Mesenchymal stem cell (in vitro differentiated cells and primary cell): Measurements from ENCODE around the gene POU4F1.

Experiments used
- DNase-seq: peaks from one replicate; pipeline ENCODE4 v3.0.0-alpha.2; 2013
- H2AFZ ChIP-seq: one replicate; pipeline ENCODE4 v1.6.1; 2013; ENCODE audit warnings: low read depth, mild to moderate bottlenecking, control low read depth, inconsistent platforms, low read length, moderate library complexity
- H2AK5ac ChIP-seq: 2 replicates; pipeline ENCODE4 v1.6.1; 2013; ENCODE audit warnings: low read length, moderate library complexity, mild to moderate bottlenecking, inconsistent platforms; ENCODE audit not compliant: severe bottlenecking
- H2BK120ac ChIP-seq: one replicate; pipeline ENCODE4 v1.6.1; 2013; ENCODE audit warnings: low read depth, mild to moderate bottlenecking, inconsistent platforms, low read length, moderate library complexity
- H2BK12ac ChIP-seq, 2 experiments: one replicate each; pipeline ENCODE4 v1.6.1; 2013; ENCODE audit warnings: inconsistent platforms in 2 of 2, low read length in 2 of 2, mild to moderate bottlenecking in 2 of 2, moderate library complexity in 2 of 2, control low read depth in 1 of 2
- H2BK15ac ChIP-seq: one replicate; pipeline ENCODE4 v1.6.1; 2013; ENCODE audit warnings: mild to moderate bottlenecking, low read depth, inconsistent platforms; ENCODE audit not compliant: poor library complexity, severe bottlenecking
- H2BK5ac ChIP-seq: 2 replicates; pipeline ENCODE4 v1.6.1; 2013; ENCODE audit warnings: low read depth, mild to moderate bottlenecking, low read length, control low read depth, inconsistent platforms; ENCODE audit not compliant: poor library complexity, severe bottlenecking
- H3K14ac ChIP-seq, 2 experiments: one replicate each; pipeline ENCODE4 v1.6.1; 2013; ENCODE audit warnings: inconsistent platforms in 2 of 2, low read length in 2 of 2, control low read depth in 1 of 2, mild to moderate bottlenecking in 1 of 2, moderate library complexity in 1 of 2
- H3K18ac ChIP-seq, 2 experiments: one replicate each; pipeline ENCODE4 v1.6.1; 2013; ENCODE audit warnings: inconsistent platforms in 2 of 2, low read length in 2 of 2, control low read depth in 1 of 2, low read depth in 1 of 2, mild to moderate bottlenecking in 1 of 2
- H3K23ac ChIP-seq, 2 experiments: one replicate each; pipeline ENCODE4 v1.6.1; 2013; ENCODE audit warnings: inconsistent platforms in 2 of 2, low read length in 2 of 2, mild to moderate bottlenecking in 2 of 2, moderate library complexity in 2 of 2, control low read depth in 1 of 2
- H3K27ac ChIP-seq: 2 replicates; pipeline ENCODE4 v1.5.1; 2013; ENCODE audit warnings: mild to moderate bottlenecking, moderate library complexity, low read length, control low read depth, inconsistent platforms; ENCODE audit not compliant: poor library complexity, severe bottlenecking
- H3K27me3 ChIP-seq, 2 experiments: 2 replicates each; pipeline versions ENCODE4 v1.6.1 to v1.7.0; 2013; ENCODE audit warnings: low read length in 2 of 2, mild to moderate bottlenecking in 2 of 2, moderate library complexity in 2 of 2, control low read depth in 1 of 2, inconsistent platforms in 1 of 2; ENCODE audit not compliant: control insufficient read depth in 1 of 2, insufficient read depth in 1 of 2
- H3K36me3 ChIP-seq, 2 experiments: 2 replicates each; pipeline versions ENCODE4 v1.6.1 to v1.7.0; 2013; ENCODE audit warnings: low read length in 2 of 2, control low read depth in 1 of 2, inconsistent platforms in 1 of 2, low read depth in 1 of 2, mild to moderate bottlenecking in 1 of 2; ENCODE audit not compliant: insufficient read depth in 2 of 2, control insufficient read depth in 1 of 2
- H3K4ac ChIP-seq, 2 experiments: one replicate each; pipeline ENCODE4 v1.6.1; 2013; ENCODE audit warnings: inconsistent platforms in 2 of 2, low read length in 2 of 2, mild to moderate bottlenecking in 2 of 2, moderate library complexity in 2 of 2, control low read depth in 1 of 2, low read depth in 1 of 2
- H3K4me1 ChIP-seq: 2 replicates; pipeline ENCODE4 v1.6.1; 2013; ENCODE audit warnings: low read depth, low read length, control low read depth; ENCODE audit not compliant: control insufficient read depth, insufficient read depth
- H3K4me2 ChIP-seq: 2 replicates; pipeline ENCODE4 v1.6.1; 2013; ENCODE audit warnings: low read length, mild to moderate bottlenecking, inconsistent platforms; ENCODE audit not compliant: poor library complexity, severe bottlenecking
- H3K4me3 ChIP-seq, 2 experiments: 2 replicates each; pipeline versions ENCODE4 v1.5.1 to v1.7.0; 2013; ENCODE audit warnings: low read length in 2 of 2, mild to moderate bottlenecking in 2 of 2, control low read depth in 1 of 2, low read depth in 1 of 2; ENCODE audit not compliant: insufficient read depth in 1 of 2
- H3K79me1 ChIP-seq: replicated peaks from 2 replicates; pipeline ENCODE4 v1.6.1; 2013; ENCODE audit warnings: mild to moderate bottlenecking, control low read depth, low read length, inconsistent platforms; ENCODE audit not compliant: poor library complexity, severe bottlenecking
- H3K9ac ChIP-seq: 2 replicates; pipeline ENCODE4 v1.7.0; 2013; ENCODE audit warnings: mild to moderate bottlenecking, low read length, moderate library complexity
- H3K9me3 ChIP-seq: 2 replicates; pipeline ENCODE4 v1.7.0; 2013; ENCODE audit warnings: mild to moderate bottlenecking, low read length; ENCODE audit not compliant: control insufficient read depth
- H4K8ac ChIP-seq: one replicate; pipeline ENCODE4 v1.6.1; 2013; ENCODE audit warnings: inconsistent platforms, mild to moderate bottlenecking, low read length, moderate library complexity
- H4K91ac ChIP-seq: one replicate; pipeline ENCODE4 v1.6.1; 2013; ENCODE audit warnings: mild to moderate bottlenecking, low read length, inconsistent platforms
- WGBS: methylation state at CpG from one replicate; pipeline ENCODE4 v1.1.7; 2013; ENCODE audit warnings: mixed read lengths; 5-methylcytosine and 5-hydroxymethylcytosine counted together

The POU4F1 gene

DNA sequence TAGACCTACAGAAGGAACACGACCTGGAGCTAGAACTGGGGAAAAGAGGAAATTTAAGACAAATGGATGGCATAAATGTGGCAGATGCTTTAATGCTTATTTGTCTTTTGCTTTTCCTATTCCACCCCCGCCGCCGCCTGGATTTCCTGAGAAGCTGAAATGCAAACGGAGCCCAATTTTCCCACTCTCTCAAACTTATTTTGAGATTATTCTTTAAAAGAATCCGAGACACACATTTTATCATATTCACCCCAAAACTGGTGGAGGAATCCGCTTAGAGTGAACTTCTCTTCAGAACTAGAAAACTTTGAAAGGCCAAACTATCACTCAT is 5.8 kb downstream of the POU4F1 start:
- Histone ChIP-seq H2BK15ac (no peak overlapping the region), H3K14ac (no peak overlapping the region), H4K8ac (no peak overlapping the region), H3K36me3 (no peaks in the 10 kb centered on the region), H3K4me2 (no peak overlapping the region), H3K9ac (no peak overlapping the region), H3K27ac (no peak overlapping the region), H3K27me3 (peaks cover 92 to 96% of the 10 kb centered on the region in 2 experiments), H2AFZ (no peak overlapping the region), H3K4me1 (peaks cover 27% of the 10 kb centered on the region), H2BK120ac (no peak overlapping the region), H2AK5ac (no peak overlapping the region), H2BK12ac (no peak overlapping the region), H3K9me3 (peaks cover 3% of the 10 kb centered on the region), H3K4ac (no peak overlapping the region), H3K79me1 (no peaks in the 10 kb centered on the region), H3K23ac (no peak overlapping the region), H3K18ac (no peak overlapping the region), H3K4me3 (no peak overlapping the region), H4K91ac (no peak overlapping the region), H2BK5ac (no peak overlapping the region)
- 0% methylated on average over 7 of the region's 7 CpGs for WGBS
- no peak for DNase-seq

GRCh38 chr13:78596736-78597601 is 6.4 kb downstream of the POU4F1 start:
- no peaks in the 10 kb centered on the region for H3K36me3 ChIP-seq
- no peak overlapping the region for H4K91ac ChIP-seq
- no peak overlapping the region for H2AFZ ChIP-seq
- DNase-seq, result no peak
- H3K4me1 ChIP-seq, result peaks cover 23% of the 10 kb centered on the region
- H3K27ac ChIP-seq, result no peak overlapping the region
- H3K9ac ChIP-seq, result no peak overlapping the region
- no peak overlapping the region for H3K18ac ChIP-seq
- no peaks in the 10 kb centered on the region for H3K79me1 ChIP-seq
- no peak overlapping the region for H2BK15ac ChIP-seq
- H3K27me3 ChIP-seq, result peaks cover 91 to 97% of the 10 kb centered on the region in 2 experiments
- H3K23ac ChIP-seq, result peak overlapping the region in 1 of 2 experiments; percentile 93
- peak overlapping the region in 1 of 2 experiments; percentile 63 for H3K4me3 ChIP-seq
- H3K4me2 ChIP-seq, result peak overlapping the region; percentile 86
- no peak overlapping the region for H3K14ac ChIP-seq
- H3K9me3 ChIP-seq, result peaks cover 3% of the 10 kb centered on the region
- no peak overlapping the region for H2AK5ac ChIP-seq
- no peak overlapping the region for H2BK5ac ChIP-seq
- H2BK12ac ChIP-seq, result no peak overlapping the region
- H3K4ac ChIP-seq, result no peak overlapping the region
- H2BK120ac ChIP-seq, result no peak overlapping the region
- WGBS, result 4% methylated on average over 41 of the region's 50 CpGs
- H4K8ac ChIP-seq, result no peak overlapping the region

- DNase-seq, result no peak
- WGBS, result 0% methylated on average over 20 of the region's 22 CpGs
- Histone ChIP-seq H2BK5ac (no peak overlapping the region), H2BK12ac (no peak overlapping the region), H4K91ac (no peak overlapping the region), H3K18ac (no peak overlapping the region), H3K9ac (no peak overlapping the region), H4K8ac (no peak overlapping the region), H3K4ac (no peak overlapping the region), H3K27ac (no peak overlapping the region), H3K4me1 (peaks cover 19% of the 10 kb centered on the region), H2BK120ac (no peak overlapping the region), H3K4me2 (peak overlapping the region; percentile 86), H3K4me3 (peak overlapping the region; percentile 46 to 63), H3K36me3 (no peaks in the 10 kb centered on the region), H2BK15ac (no peak overlapping the region), H3K79me1 (no peaks in the 10 kb centered on the region), H3K9me3 (peaks cover 3% of the 10 kb centered on the region), H2AFZ (no peak overlapping the region), H3K27me3 (peaks cover 87 to 99% of the 10 kb centered on the region in 2 experiments), H3K23ac (no peak overlapping the region), H3K14ac (no peak overlapping the region), H2AK5ac (no peak overlapping the region)
Observed at GRCh38 chr13:78596399-78596735, 7.0 kb downstream of the POU4F1 start.

DNA sequence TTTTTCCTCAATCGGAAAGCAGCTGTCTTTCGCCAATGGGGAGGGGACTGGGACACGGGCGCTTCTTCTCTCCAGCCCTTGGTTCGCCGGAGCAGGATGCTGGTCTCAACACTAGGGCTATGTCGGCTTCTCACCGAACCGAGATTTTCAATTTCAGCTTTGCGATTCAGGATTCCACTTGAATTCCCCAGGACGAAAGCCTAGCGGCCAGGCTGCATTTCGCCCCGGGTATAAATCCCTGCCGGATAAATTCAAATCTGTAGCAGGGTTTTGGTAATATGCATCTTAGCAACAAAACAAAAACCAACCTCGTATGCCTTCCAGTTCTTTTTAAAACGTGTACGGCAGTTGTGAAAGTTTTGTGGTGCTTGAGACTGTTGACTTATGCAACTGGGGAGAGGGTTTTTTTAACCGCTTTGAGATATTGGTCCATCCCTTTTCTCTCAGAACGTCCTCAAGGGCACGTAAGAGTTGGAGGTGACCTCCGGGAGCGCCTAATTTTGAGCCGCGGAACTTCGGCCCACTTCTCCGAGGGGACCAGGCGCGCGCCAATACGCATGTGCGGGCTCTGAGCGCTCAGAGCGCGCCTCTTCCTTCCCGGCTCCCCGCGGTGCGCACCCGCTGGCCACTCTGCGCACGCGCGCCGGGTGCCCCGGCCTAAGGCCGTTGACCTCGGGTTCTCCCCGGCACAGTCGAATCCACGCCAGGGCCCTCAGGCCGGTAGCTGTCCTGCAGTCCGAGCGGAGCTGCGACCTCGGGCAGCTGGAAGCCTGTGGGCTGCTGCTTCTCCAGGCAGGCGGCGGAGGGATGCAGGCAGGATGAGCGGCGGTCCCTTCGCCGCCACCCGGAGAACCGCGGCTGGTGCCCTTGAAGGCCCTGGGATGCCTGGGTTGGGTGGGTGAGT is 7.6 kb downstream of the POU4F1 start:
- no peak overlapping the region for H2AK5ac ChIP-seq
- H3K36me3 ChIP-seq, result no peaks in the 10 kb centered on the region
- peaks cover 81 to 93% of the 10 kb centered on the region in 2 experiments for H3K27me3 ChIP-seq
- H2BK5ac ChIP-seq, result no peak overlapping the region
- no peak overlapping the region for H4K8ac ChIP-seq
- peak overlapping the region; percentile 86 for H3K4me2 ChIP-seq
- H3K18ac ChIP-seq, result no peak overlapping the region
- no peak overlapping the region for H3K14ac ChIP-seq
- H2AFZ ChIP-seq, result no peak overlapping the region
- H2BK120ac ChIP-seq, result no peak overlapping the region
- 1% methylated on average over 53 of the region's 65 CpGs for WGBS
- no peak overlapping the region for H2BK12ac ChIP-seq
- H3K4me1 ChIP-seq, result peaks cover 17% of the 10 kb centered on the region
- H3K9ac ChIP-seq, result no peak overlapping the region
- no peak overlapping the region for H3K4ac ChIP-seq
- DNase-seq, result no peak
- H3K9me3 ChIP-seq, result peaks cover 3% of the 10 kb centered on the region
- H3K27ac ChIP-seq, result no peak overlapping the region
- no peaks in the 10 kb centered on the region for H3K79me1 ChIP-seq
- peak overlapping the region in 1 of 2 experiments; percentile 34 for H3K23ac ChIP-seq
- H4K91ac ChIP-seq, result no peak overlapping the region
- H2BK15ac ChIP-seq, result no peak overlapping the region
- H3K4me3 ChIP-seq, result peak overlapping the region; percentile 46 to 63
